ENCODE measurements around the gene CTNNA1.
A peak's percentile ranks its signal among the peaks of the same experiment; 100 is the strongest.

CTNNA1 gene

GRCh38 chr5:138844812-138845513, 91.7 kb downstream of the CTNNA1 start:
- DNase-seq (ENCODE audit: low read depth) = peak; percentile 90
- no peak overlapping the region for H3K4me3 ChIP-seq (ENCODE audit: low read length)
- TF ChIP-seq CTCF (IDR thresholded peaks at IDR 0.05; ENCODE audit: insufficient read depth, low read depth, low read length, missing control alignments) = no peak

GRCh38 chr5:138849439-138849838, 96.2 kb downstream of the CTNNA1 start:
- H3K4me3 ChIP-seq (ENCODE audit: low read length) = no peak overlapping the region
- DNase-seq (ENCODE audit: low read depth) = no peak
- TF ChIP-seq CTCF (IDR thresholded peaks at IDR 0.05; ENCODE audit: insufficient read depth, low read depth, low read length, missing control alignments) = no peak

GRCh38 chr5:138849882-138850281, 96.7 kb downstream of the CTNNA1 start:
- no peak for TF ChIP-seq CTCF (IDR thresholded peaks at IDR 0.05; ENCODE audit: insufficient read depth, low read depth, low read length, missing control alignments)
- DNase-seq (ENCODE audit: low read depth) = no peak
- H3K4me3 ChIP-seq (ENCODE audit: low read length) = no peak overlapping the region

- no peak overlapping the region for H3K4me3 ChIP-seq (ENCODE audit: low read length)
- peak; percentile 57 for DNase-seq (ENCODE audit: low read depth)
- no peak for TF ChIP-seq CTCF (IDR thresholded peaks at IDR 0.05; ENCODE audit: insufficient read depth, low read depth, low read length, missing control alignments)
These were observed 97.7 kb downstream of the CTNNA1 start for GRCh38 chr5:138850865-138851435.

GRCh38 chr5:138853132-138853531, 99.9 kb downstream of the CTNNA1 start:
- H3K4me3 ChIP-seq (ENCODE audit: low read length) = no peak overlapping the region
- no peak for DNase-seq (ENCODE audit: low read depth)
- no peak for TF ChIP-seq CTCF (IDR thresholded peaks at IDR 0.05; ENCODE audit: insufficient read depth, low read depth, low read length, missing control alignments)

GRCh38 chr5:138867011-138867410, 113.8 kb downstream of the CTNNA1 start:
- TF ChIP-seq CTCF (IDR thresholded peaks at IDR 0.05; ENCODE audit: insufficient read depth, low read depth, low read length, missing control alignments) = peak; percentile 9
- no peak for DNase-seq (ENCODE audit: low read depth)
- H3K4me3 ChIP-seq (ENCODE audit: low read length) = no peak overlapping the region

- no peak overlapping the region for H3K4me3 ChIP-seq (ENCODE audit: low read length)
- DNase-seq (ENCODE audit: low read depth) = no peak
- TF ChIP-seq CTCF (IDR thresholded peaks at IDR 0.05; ENCODE audit: insufficient read depth, low read depth, low read length, missing control alignments) = no peak
These were observed 115.8 kb downstream of the CTNNA1 start for GRCh38 chr5:138869038-138869437.

Measured in epithelial cell of esophagus (primary cell).